Activated CD4-positive, alpha-beta T cell treated with anti-CD3 and anti-CD28 coated beads, Interleukin-2, amount 50 U/mL, for 24 hours (primary cell): ENCODE data around the gene TMED4.

Source experiments
- DNase-seq, 2 donors: peaks; one replicate each; pipeline ENCODE4 v3.0.0-alpha.2; 2020; ENCODE audit warnings: low read depth in 1 of 2, low spot score in 1 of 2

The TMED4 gene

DNA sequence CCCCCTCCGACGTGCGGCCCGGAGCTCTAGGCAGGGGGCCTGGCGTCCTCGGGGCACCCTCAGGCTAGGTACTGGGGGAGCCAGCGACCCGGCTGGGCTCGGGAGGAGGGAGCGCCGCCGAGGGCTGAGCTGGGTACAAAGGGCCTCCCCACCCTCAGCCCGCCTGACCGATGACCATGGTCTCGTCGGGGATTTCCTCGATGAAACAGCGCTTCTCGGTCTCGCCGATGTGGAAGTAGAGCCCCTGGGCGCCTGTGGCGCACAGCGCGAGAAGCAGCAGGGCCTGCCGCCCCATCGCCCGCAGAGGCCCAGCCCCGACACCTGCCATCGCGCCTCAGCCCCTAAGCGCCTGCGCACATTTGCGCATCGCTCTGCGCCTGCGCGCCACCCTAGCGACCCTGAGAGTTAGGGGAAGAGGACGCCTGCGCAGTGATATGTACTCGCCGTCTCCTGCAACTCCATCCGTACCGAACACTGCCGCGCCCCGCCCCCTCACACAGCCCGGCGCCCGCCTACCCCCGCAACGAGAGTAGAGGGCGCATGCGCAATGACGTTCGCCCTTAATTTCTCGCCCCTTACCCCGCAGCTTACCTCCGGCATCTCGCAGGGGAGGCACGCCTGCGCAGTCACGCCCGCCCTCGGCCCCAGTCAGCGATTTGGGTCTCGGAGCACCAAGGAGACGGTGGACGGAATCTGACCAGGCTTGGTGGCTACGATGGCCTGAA is at the start of gene TMED4:
TMED4 (minus strand) TSS at position 353 of the 725 bp plus-strand sequence; CDS start at position 328, 25 bp downstream.
- peak; percentile 99 to 100 for DNase-seq

DNA sequence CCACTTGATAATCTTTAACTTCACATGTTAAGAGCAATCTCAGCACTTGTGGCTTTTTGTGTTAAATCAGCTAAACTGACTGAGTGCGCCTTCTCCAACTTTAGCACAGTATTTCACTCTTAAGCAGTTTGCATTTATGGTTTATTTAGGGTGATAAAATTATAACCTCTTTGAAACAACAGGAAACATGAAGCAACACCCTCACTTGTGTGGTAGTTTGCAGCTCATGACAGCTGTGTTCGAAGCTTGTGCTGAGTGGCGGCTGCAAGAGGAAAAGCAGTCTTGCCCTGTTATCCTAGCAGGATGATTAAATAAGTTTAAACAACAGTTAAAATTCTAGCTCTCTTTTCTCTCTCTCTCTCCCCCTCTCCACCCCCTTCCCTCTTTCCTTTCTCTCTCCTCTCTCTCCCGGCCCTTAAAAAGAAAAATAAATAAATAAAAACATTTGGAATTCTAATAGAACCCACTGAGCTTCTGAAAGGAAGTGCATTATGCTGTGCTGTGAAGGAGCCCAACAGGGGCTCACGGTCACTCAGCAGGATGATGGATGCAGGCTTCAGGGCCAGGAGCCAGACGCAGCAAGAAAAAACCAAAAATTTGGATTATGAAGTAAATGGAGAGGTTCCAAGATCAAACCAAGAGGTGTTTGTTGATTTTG is 49.6 kb upstream of the TMED4 start:
- DNase-seq, result no peak

DNA sequence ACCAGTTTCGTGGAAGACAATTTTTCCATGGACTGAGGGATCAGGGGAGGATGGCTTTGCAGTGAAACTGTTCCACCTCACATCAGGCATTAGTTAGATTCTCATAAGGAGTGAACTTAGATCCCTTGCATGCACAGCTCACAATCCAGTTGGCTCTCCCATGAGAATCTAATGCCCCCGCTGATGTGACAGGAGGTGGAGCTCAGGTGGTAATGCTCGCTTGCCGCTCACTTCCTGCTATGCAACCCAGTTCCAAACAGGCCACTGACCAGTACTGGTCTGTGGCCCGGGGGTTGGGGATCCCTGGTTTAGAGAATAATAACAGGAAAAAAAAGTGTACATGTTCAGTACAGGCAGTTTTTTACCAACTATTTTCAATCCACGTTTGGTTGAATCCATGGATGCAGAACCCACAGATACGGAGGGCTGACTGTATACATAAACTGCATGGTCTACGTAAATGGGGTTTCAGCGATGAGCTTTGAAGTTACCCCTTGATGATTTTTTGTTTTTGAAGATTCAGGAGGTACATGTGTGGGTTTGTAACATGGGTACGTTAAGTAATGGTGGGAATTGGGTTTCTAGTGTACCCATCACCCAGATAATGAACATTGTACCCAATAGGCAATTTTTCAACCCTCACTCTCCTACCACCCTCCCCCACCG is 48.9 kb upstream of the TMED4 start:
- no peak for DNase-seq

- DNase-seq, result no peak
Measured at GRCh38 chr7:44629829-44630522, 47.9 kb upstream of the TMED4 start.

DNA sequence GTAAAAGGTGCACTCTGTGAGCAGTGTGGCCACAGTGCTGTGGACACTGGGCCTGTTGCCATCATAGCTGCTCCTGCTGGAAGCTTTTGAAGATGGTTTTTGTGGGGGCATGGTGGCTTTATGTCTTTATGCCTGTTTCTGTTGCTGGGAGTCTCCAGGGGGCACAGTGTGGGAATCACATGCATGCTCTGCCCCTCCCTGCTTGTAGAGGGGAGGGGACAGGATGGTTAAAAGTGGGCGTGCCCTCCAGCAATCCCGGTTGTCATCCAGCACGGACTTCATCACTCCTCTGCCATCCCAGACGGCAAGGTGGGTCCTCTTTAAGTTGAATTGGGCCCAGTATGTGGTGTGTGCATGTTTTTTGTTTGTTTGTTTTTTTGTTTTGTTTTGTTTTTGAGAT is 44.6 kb upstream of the TMED4 start:
- DNase-seq, result no peak

GRCh38 chr7:44625526-44626471 is 43.8 kb upstream of the TMED4 start:
- DNase-seq, result no peak

DNA sequence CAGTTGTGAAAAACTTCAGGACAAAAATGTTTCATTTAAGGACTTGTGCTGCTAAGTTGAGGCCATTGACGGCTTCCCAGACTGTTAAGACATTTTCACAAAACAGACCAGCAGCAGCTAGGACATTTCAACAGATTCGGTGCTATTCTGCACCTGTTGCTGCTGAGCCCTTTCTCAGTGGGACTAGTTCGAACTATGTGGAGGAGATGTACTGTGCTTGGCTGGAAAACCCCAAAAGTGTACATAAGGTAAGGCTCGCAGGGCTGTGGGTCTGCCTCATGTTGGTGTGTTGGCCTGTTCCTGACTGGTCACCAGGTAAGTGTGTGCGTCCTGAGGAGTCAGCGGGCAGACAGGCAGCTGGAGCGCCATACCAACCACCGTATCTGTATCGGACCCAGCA is 42.3 kb upstream of the TMED4 start:
- no peak for DNase-seq

GRCh38 chr7:44622342-44623151 is 40.5 kb upstream of the TMED4 start:
- no peak for DNase-seq

DNA sequence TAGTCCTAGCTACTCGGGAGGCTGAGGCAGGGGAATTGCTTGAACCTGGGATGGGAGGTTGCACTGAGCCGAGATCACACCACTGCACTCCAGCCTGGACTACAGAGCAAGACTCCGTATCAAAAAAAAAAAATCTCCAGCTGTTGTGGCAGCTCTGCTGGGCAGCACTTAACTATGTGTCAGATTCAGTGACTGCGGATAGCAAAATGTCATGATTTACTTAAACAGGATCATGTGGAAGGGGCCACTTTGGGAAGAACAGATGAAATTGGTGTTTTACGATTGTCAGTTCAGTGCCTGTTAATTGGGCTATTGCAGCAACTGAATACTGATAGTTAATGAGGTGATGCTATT is 39.7 kb upstream of the TMED4 start:
- no peak for DNase-seq

- DNase-seq, result no peak
Measured at GRCh38 chr7:44621034-44621749, 39.2 kb upstream of the TMED4 start.

GRCh38 chr7:44618753-44619152 is 36.7 kb upstream of the TMED4 start:
- no peak for DNase-seq

DNA sequence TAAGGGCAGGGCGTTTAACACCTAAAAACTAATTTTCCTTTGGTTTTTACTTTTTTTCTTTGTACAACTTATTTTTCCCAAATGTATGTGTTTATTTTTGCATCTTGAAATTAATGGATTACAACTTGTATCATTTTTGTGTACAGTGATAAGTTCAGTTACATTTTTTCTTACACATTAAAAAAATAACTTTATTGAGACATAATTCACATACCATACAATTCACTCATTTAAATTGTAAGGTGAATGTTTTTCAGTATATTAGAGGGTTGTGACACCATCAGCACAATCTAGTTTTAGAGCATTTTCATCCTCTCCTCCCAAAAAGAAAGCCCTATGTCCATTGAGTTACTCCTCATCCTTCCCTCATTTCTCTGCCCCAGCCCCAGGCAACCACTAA is 36.0 kb upstream of the TMED4 start:
- no peak for DNase-seq

GRCh38 chr7:44617225-44617890 is 35.3 kb upstream of the TMED4 start:
- no peak for DNase-seq

- DNase-seq, result no peak
Measured at GRCh38 chr7:44616545-44616944, 34.5 kb upstream of the TMED4 start.

GRCh38 chr7:44615793-44616192 is 33.8 kb upstream of the TMED4 start:
- no peak for DNase-seq

DNA sequence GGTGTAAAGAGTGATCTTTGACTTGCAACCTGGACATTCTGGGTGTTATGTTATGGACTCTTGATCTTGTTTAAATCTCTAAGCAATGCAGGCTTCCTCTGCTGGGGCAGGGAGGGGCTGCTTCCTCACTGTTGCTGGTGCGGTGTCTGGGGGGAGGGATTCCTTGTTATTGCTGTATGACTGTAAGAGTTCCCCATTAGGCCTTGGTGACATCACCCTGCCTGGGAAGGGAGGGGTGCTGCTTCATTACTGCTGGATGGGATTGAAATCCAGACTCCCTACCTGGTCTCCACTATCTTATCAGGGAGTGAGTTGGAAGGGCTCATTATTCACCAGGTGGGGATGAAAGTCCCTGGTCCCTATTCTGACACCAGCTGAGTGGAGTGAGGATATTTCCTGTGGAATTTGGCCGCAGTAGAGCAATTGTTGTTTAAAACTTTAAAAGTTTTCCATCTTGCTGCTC is 33.1 kb upstream of the TMED4 start:
- no peak for DNase-seq

GRCh38 chr7:44609829-44610228 is 27.8 kb upstream of the TMED4 start:
- no peak for DNase-seq

DNA sequence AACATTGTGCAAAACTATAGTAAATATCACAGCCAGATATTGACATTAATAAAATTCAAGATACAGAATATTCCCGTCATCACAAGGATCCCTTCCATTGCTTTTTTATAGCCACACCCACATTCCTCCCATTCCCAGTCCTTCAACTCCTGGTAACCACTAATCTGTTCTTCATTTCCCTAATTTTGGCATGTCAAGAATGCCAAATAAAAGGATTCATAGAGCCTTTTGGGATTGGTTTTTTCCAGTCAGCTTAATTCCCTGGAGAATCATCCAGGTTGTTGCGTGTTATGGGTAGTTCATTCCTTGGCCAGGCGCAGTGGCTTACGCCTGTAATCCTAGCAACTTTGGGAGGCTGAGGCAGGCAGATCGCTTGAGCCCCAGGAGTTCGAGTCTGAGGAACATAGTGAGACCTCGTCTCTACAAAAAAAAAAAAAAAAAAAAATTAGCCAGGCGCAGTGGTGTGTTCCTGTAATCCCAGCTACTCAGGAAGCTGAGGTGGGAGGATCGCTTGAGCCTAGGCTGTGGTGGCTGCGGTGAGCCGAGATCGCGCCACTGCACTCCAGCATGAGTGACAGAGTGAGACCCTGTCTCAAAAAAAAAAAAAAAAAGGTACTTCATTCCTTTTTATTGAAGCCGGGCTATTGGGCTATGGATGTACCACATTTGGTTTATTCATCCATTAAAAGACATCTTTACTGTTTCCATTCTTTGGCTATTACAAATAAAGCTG is 27.1 kb upstream of the TMED4 start:
- DNase-seq, result no peak
